ENCODE measurements around the gene FOXA3.

Gene FOXA3

GRCh38 chr19:45834970-45835369, 29.2 kb upstream of the FOXA3 start:
- TF ChIP-seq CTCF (conservative IDR thresholded peaks at IDR 0.05) (no peak), ZFX (IDR thresholded peaks at IDR 0.05) (no peak)
- H3K27ac ChIP-seq, result no peak overlapping the region

- TF ChIP-seq ZFX (IDR thresholded peaks at IDR 0.05) (no peak), CTCF (conservative IDR thresholded peaks at IDR 0.05) (no peak)
- no peak overlapping the region for H3K27ac ChIP-seq
Observed at GRCh38 chr19:45842198-45842597, 21.9 kb upstream of the FOXA3 start.

GRCh38 chr19:45847663-45848062, 16.5 kb upstream of the FOXA3 start:
- no peak for TF ChIP-seq ZFX (IDR thresholded peaks at IDR 0.05)
- no peak for TF ChIP-seq CTCF (conservative IDR thresholded peaks at IDR 0.05)

GRCh38 chr19:45848922-45849321, 15.2 kb upstream of the FOXA3 start:
- no peak overlapping the region for H3K27ac ChIP-seq
- no peak for TF ChIP-seq ZFX (IDR thresholded peaks at IDR 0.05)
- TF ChIP-seq CTCF (conservative IDR thresholded peaks at IDR 0.05), result no peak; the same call in 1 of the 2 replicates

More at GRCh38 chr19:45847663-45848062, 16.5 kb upstream of the FOXA3 start:
- no peak overlapping the region for H3K27ac ChIP-seq

GRCh38 chr19:45852145-45852750, 11.9 kb upstream of the FOXA3 start:
- TF ChIP-seq CTCF (conservative IDR thresholded peaks at IDR 0.05) (no peak), ZFX (IDR thresholded peaks at IDR 0.05) (no peak)
- H3K27ac ChIP-seq, result no peak overlapping the region

GRCh38 chr19:45852983-45853382, 11.1 kb upstream of the FOXA3 start:
- no peak overlapping the region for H3K27ac ChIP-seq
- TF ChIP-seq ZFX (IDR thresholded peaks at IDR 0.05), result no peak

GRCh38 chr19:45854167-45854778, 9.9 kb upstream of the FOXA3 start:
- no peak overlapping the region for H3K27ac ChIP-seq
- no peak for TF ChIP-seq ZFX (IDR thresholded peaks at IDR 0.05)
- TF ChIP-seq CTCF (conservative IDR thresholded peaks at IDR 0.05), result no peak

All from C4-2B (cell line).